Endothelial cell of umbilical vein (primary cell): ENCODE data around the gene COL9A3. TPM values are rescaled to one million over a fixed set of nuclear protein-coding genes. Genes with fewer than 3 reads are reported as not detected.

ENCODE experiments used
- BruUV-seq: library from RNA; stranded (reverse); fragments of 400-500 nt; replicated peaks from 2 replicates; lab custom pipeline; 2021; lab: Mats Ljungman, UMichigan
- CTCF ChIA-PET: fragments of 300-600, 350-600 bp; sonication (Branson Sonifier 250); formaldehyde crosslinking; loops from one replicate; lab custom pipeline; 2021; ENCODE audit warnings: antibody characterized with exemption, inconsistent platforms; lab: Charles Lee
- POLR2A ChIA-PET: fragments of 300-600, 350-600 bp; sonication (Branson Sonifier 250); formaldehyde crosslinking; loops from one replicate; lab custom pipeline; 2021; ENCODE audit warnings: antibody characterized with exemption, inconsistent platforms; lab: Charles Lee
- DNase-seq: peaks from one replicate; pipeline ENCODE4 v3.0.0-alpha.2; 2011; ENCODE audit warnings: low read depth, low spot score
- FAIRE-seq: peaks from 2 replicates; lab custom pipeline; 2011; peaks lifted over from hg19 to GRCh38; lab: Jason Lieb, UNC
- H2AFZ ChIP-seq: 2 replicates; pipeline ENCODE4 v1.6.0; 2012; ENCODE audit warnings: low read depth, low read length, control low read depth, inconsistent platforms
- H3K27ac ChIP-seq: 2 replicates; pipeline ENCODE4 v1.5.1; 2011; ENCODE audit warnings: low read depth, mild to moderate bottlenecking, control low read depth, low read length, moderate library complexity; ENCODE audit not compliant: insufficient read depth
- H3K27me3 ChIP-seq, 2 experiments: 2 replicates each; pipeline versions ENCODE4 v1.6.0 to v1.6.1; 2011; ENCODE audit warnings: low read length in 2 of 2, mixed read lengths in 1 of 2; ENCODE audit not compliant: control insufficient read depth in 2 of 2, insufficient read depth in 2 of 2
- H3K36me3 ChIP-seq, 2 experiments: 2 replicates in 1 of 2; 3 replicates in 1 of 2; pipeline ENCODE4 v1.5.1; 2011; ENCODE audit warnings: low read length in 2 of 2, mild to moderate bottlenecking in 1 of 2, moderate library complexity in 1 of 2; ENCODE audit not compliant: control insufficient read depth in 2 of 2, insufficient read depth in 2 of 2; ENCODE audit errors: extremely low read depth in 1 of 2
- H3K4me1 ChIP-seq: 3 replicates; pipeline ENCODE4 v1.5.1; 2011; ENCODE audit warnings: mild to moderate bottlenecking, low read length; ENCODE audit not compliant: control insufficient read depth, insufficient read depth; ENCODE audit errors: extremely low read depth
- H3K4me2 ChIP-seq: 2 replicates; pipeline ENCODE4 v1.6.1; 2011; ENCODE audit warnings: low read length, control low read depth, mixed read lengths; ENCODE audit not compliant: insufficient read depth
- H3K4me3 ChIP-seq, 3 experiments: fragments of 200-600 bp in 1 of 3; sonication (generic), shearing (Covaris generic) in 1 of 3; replicated peaks in 1 of 3; 2 replicates each; pipeline ENCODE4 v1.5.1; 2011 to 2016; ENCODE audit warnings: control low read depth in 3 of 3, low read length in 3 of 3, mild to moderate bottlenecking in 2 of 3, inconsistent platforms in 1 of 3, low read depth in 1 of 3, moderate library complexity in 1 of 3; ENCODE audit not compliant: insufficient read depth in 1 of 3
- H3K79me2 ChIP-seq: 2 replicates; pipeline ENCODE4 v1.6.0; 2012; ENCODE audit warnings: low read length, inconsistent platforms; ENCODE audit not compliant: control insufficient read depth, insufficient read depth
- H3K9ac ChIP-seq: replicated peaks from 2 replicates; pipeline ENCODE3; 2011; ENCODE audit warnings: low read length, control low read depth; ENCODE audit not compliant: insufficient read depth; ENCODE audit errors: extremely low read depth
- H3K9me1 ChIP-seq: replicated peaks from 3 replicates; pipeline ENCODE4 v1.6.0; 2011; ENCODE audit warnings: mild to moderate bottlenecking, low read length; ENCODE audit not compliant: control insufficient read depth, insufficient read depth; ENCODE audit errors: extremely low read depth
- H3K9me3 ChIP-seq: replicated peaks from 2 replicates; pipeline ENCODE4 v1.5.1; 2012; ENCODE audit warnings: low read length, inconsistent platforms; ENCODE audit not compliant: control insufficient read depth, insufficient read depth
- H4K20me1 ChIP-seq: replicated peaks from 2 replicates; pipeline ENCODE3; 2011; ENCODE audit warnings: mild to moderate bottlenecking, low read length; ENCODE audit not compliant: control insufficient read depth, insufficient read depth; ENCODE audit errors: extremely low read depth
- CTCF ChIP-seq, 2 donors: IDR thresholded peaks; 1 replicate in 1 of 2; 2 replicates in 1 of 2; pipeline ENCODE4 v1.5.1; 2011; ENCODE audit warnings: low read length in 2 of 2, mild to moderate bottlenecking in 2 of 2, moderate library complexity in 2 of 2, control low read depth in 1 of 2, inconsistent platforms in 1 of 2, low read depth in 1 of 2; ENCODE audit not compliant: insufficient read depth in 1 of 2; ENCODE audit errors: extremely low read depth in 1 of 2
- EZH2 ChIP-seq: IDR thresholded peaks from 2 replicates; pipeline ENCODE4 v1.6.1; 2012; ENCODE audit warnings: borderline replicate concordance, low read depth, mild to moderate bottlenecking, moderate library complexity, low read length, inconsistent platforms; ENCODE audit not compliant: severe bottlenecking
- FOS ChIP-seq: IDR thresholded peaks from 2 replicates; pipeline ENCODE4 v1.6.1; 2011; ENCODE audit warnings: mild to moderate bottlenecking, low read length, moderate library complexity, borderline replicate concordance; ENCODE audit not compliant: insufficient read depth
- GATA2 ChIP-seq: IDR thresholded peaks from 2 replicates; pipeline ENCODE4 v1.7.0; 2011; ENCODE audit warnings: low read depth, mild to moderate bottlenecking, moderate library complexity, mixed read lengths, low read length; ENCODE audit not compliant: insufficient read length, insufficient read depth
- JUN ChIP-seq: IDR thresholded peaks from 2 replicates; pipeline ENCODE4 v1.6.1; 2011; ENCODE audit warnings: borderline replicate concordance, low read depth; ENCODE audit not compliant: insufficient read length, insufficient read depth
- MYC ChIP-seq: IDR thresholded peaks from one replicate; pipeline ENCODE4 v1.6.1; 2011; ENCODE audit warnings: mild to moderate bottlenecking, low read depth, low read length
- POLR2A ChIP-seq: IDR thresholded peaks from 2 replicates; pipeline ENCODE4 v1.6.1; 2012; ENCODE audit warnings: low read depth, mild to moderate bottlenecking, control low read depth, low read length
- POLR2AphosphoS5 ChIP-seq: IDR thresholded peaks from 2 replicates; pipeline ENCODE4 v1.6.1; 2012; ENCODE audit warnings: low read depth, mild to moderate bottlenecking, control low read depth, low read length, moderate library complexity; ENCODE audit not compliant: insufficient read depth
- dilution Hi-C: fragments of 300-500 bp; cut with MboI; formaldehyde crosslinking; loops from one replicate; pipeline ENCODE4 v1.15.0; 2019; ENCODE audit warnings: low sequenced_read_pairs; ENCODE audit not compliant: extremely low pct_ligation_motif_present
- intact Hi-C: fragments of 100-400 bp; cut with micrococcal nuclease; formaldehyde crosslinking; loops from one replicate; pipeline ENCODE4 v1.10.0; 2022
- polyA plus RNA-seq, 4 experiments: library from polyadenylated mRNA; depleted of rRNA in 3 of 4; stranded (reverse) in 3 of 4; unstranded in 1 of 4; fragments of >200 nt; gene quantifications; 2 replicates each; pipeline versions ENCODE4 v1.2.1 to v1.2.3, GENCODE V29; 2011 to 2012; ENCODE audit warnings: missing spikeins in 1 of 4
- total RNA-seq: library from RNA; stranded (reverse); gene quantifications from 2 replicates; pipeline ENCODE4 v1.2.3, GENCODE V29; 2021
- TF ChIP-seq, protein P1 (sequence below): IDR thresholded peaks from 2 replicates; pipeline ENCODE4 v1.6.1; 2011; ENCODE audit not compliant: insufficient read depth, insufficient read length

COL9A3 gene
- total and polyA plus RNA-seq, 2 donors (not counting 3 experiments of a cell fraction or from before 2014, with no cell fraction given): 0.46 to 0.60 TPM

DNA sequence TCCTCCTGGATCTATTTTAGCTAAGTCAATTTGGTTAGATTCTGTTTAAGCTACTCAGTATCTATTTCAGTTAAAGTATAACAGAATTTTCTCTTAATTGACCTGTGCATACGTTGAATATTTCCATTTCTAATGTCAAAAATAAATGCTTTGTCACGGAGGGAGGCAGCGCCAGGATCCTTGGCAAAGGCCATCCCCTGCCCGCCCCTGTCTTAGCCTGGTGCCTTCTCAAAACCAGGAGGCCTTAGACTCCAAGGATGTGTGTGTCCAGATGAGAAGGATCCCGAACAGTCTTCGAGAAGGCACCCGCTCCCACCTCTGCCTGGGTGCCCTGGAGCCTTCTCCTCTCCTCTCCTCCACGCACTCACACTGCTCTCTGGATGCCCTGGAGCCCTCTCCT, 22.4 kb downstream of the COL9A3 start:
- no TSS peak for BruUV-seq
- TF ChIP-seq POLR2A (no peak), CTCF (IDR thresholded peaks at IDR 0.05; ENCODE audit: extremely low read depth in 1 of 2, insufficient read depth in 1 of 2, low read depth in 1 of 2, low read length in 2 of 2) (no peak), POLR2AphosphoS5 (no peak), FOS (no peak), JUN (no peak), EZH2 (no peak), MYC (no peak), GATA2 (no peak)
- TF ChIP-seq, protein P1, sequence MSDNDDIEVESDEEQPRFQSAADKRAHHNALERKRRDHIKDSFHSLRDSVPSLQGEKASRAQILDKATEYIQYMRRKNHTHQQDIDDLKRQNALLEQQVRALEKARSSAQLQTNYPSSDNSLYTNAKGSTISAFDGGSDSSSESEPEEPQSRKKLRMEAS: no peak
- Histone ChIP-seq H3K4me2 (no peak overlapping the region), H3K79me2 (no peaks in the 10 kb centered on the region), H2AFZ (no peak overlapping the region), H3K4me1 (no peaks in the 10 kb centered on the region), H3K9me3 (no peaks in the 10 kb centered on the region), H4K20me1 (no peaks in the 10 kb centered on the region), H3K9ac (no peak overlapping the region), H3K4me3 (no peak overlapping the region), H3K9me1 (no peaks in the 10 kb centered on the region), H3K27ac (no peak overlapping the region), H3K36me3 (no peaks in the 10 kb centered on the region), H3K27me3 (no peaks in the 10 kb centered on the region)
- ChIA-PET CTCF (no interaction called here), POLR2A (no interaction called here)
- FAIRE-seq: no peak
- dilution Hi-C loops (no loop called here), intact Hi-C loops (no loop called here)
- no peak for DNase-seq
